IPS-15b (cell line): ENCODE measurements around the gene PIGV.
A peak's percentile ranks its signal among the peaks of the same experiment; 100 is the strongest.

Source experiments
- H3K27me3 ChIP-seq: one replicate; pipeline ENCODE4 v1.6.1; 2013; ENCODE audit warnings: low read length; ENCODE audit not compliant: control insufficient read depth, insufficient read depth
- H3K36me3 ChIP-seq: one replicate; pipeline ENCODE4 v1.6.1; 2013; ENCODE audit warnings: low read length; ENCODE audit not compliant: control insufficient read depth, insufficient read depth
- H3K4me1 ChIP-seq: one replicate; pipeline ENCODE4 v1.6.1; 2013; ENCODE audit warnings: mild to moderate bottlenecking, low read length; ENCODE audit not compliant: control insufficient read depth, insufficient read depth
- H3K4me3 ChIP-seq: one replicate; pipeline ENCODE4 v1.5.1; 2013; ENCODE audit warnings: low read depth, low read length
- H3K9ac ChIP-seq: one replicate; pipeline ENCODE4 v1.6.1; 2013; ENCODE audit warnings: low read depth, mild to moderate bottlenecking, low read length
- H3K9me3 ChIP-seq: one replicate; pipeline ENCODE4 v1.6.1; 2013; ENCODE audit warnings: mild to moderate bottlenecking, low read length; ENCODE audit not compliant: control insufficient read depth, insufficient read depth

Gene PIGV

DNA sequence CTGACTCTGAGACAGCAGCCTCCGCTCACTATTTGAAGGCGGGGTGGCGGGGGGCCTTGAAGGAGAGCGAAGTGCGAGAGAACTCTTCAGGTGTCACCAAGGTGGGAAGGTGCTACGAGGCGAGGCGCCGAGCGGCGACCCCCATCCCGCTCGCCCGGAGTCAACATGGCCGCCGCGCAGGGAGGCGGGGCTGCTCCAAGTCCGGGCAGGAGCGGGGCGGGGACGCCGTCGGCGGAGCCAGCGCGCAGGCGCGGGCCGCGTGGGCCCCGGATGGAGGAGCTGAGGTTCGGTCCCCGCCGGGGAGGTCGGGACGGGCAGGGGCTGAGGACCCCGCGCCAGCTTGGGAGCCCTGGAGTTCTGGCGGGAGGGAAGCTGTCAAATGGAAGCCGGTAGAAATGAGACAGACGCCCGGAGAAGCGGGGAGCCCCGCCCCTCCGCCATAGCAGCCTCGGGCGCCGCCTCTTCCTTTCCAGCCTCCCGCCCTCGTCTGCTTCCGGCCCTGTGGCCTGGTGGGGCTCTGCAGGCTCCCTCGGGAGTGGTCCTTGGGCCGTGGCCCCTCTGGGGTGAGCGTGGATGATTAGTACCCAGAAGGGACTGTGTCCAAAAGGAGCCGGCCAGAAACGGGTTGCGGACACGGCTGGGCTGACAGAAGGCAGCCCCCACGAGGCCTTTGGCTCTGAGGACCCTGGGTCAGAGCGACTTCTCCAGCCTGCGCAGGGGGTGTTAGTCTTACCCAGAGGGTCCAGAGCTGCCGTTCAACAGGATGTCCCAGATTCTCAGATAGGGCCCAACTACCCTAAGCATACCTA, at the start of gene PIGV:
Gene PIGV, plus strand, starts transcription at position 245 of the 809 bp plus-strand sequence. CDS start 2,866 bp downstream, outside the sequence.
- no peaks in the 10 kb centered on the region for H3K27me3 ChIP-seq
- H3K36me3 ChIP-seq: no peaks in the 10 kb centered on the region
- peaks cover 12% of the 10 kb centered on the region for H3K4me1 ChIP-seq
- H3K9ac ChIP-seq: peak within 1 kb of the TSS; percentile 85
- H3K4me3 ChIP-seq: peak within 1 kb of the TSS; percentile 95
- H3K9me3 ChIP-seq: no peaks in the 10 kb centered on the region

GRCh38 chr1:26739329-26739914, 48.3 kb upstream of the PIGV start:
- no peak overlapping the region for H3K9ac ChIP-seq
- H3K27me3 ChIP-seq: no peaks in the 10 kb centered on the region
- no peak overlapping the region for H3K4me3 ChIP-seq
- no peaks in the 10 kb centered on the region for H3K9me3 ChIP-seq
- peaks cover 15% of the 10 kb centered on the region for H3K36me3 ChIP-seq
- no peaks in the 10 kb centered on the region for H3K4me1 ChIP-seq

GRCh38 chr1:26740023-26740634, 47.6 kb upstream of the PIGV start:
- Histone ChIP-seq H3K4me1 (no peaks in the 10 kb centered on the region), H3K27me3 (no peaks in the 10 kb centered on the region)

GRCh38 chr1:26740952-26741351, 46.8 kb upstream of the PIGV start:
- H3K36me3 ChIP-seq: peaks cover 14% of the 10 kb centered on the region

More at GRCh38 chr1:26740023-26740634, 47.6 kb upstream of the PIGV start:
- H3K36me3 ChIP-seq: peaks cover 14% of the 10 kb centered on the region
- H3K9me3 ChIP-seq: no peaks in the 10 kb centered on the region
- H3K4me3 ChIP-seq: no peak overlapping the region
- no peak overlapping the region for H3K9ac ChIP-seq

GRCh38 chr1:26743426-26744059, 44.2 kb upstream of the PIGV start:
- H3K27me3 ChIP-seq: no peaks in the 10 kb centered on the region
- no peak overlapping the region for H3K9ac ChIP-seq
- no peaks in the 10 kb centered on the region for H3K4me1 ChIP-seq
- H3K9me3 ChIP-seq: no peaks in the 10 kb centered on the region
- peaks cover 5% of the 10 kb centered on the region for H3K36me3 ChIP-seq
- H3K4me3 ChIP-seq: no peak overlapping the region

More at GRCh38 chr1:26740952-26741351, 46.8 kb upstream of the PIGV start:
- H3K9ac ChIP-seq: no peak overlapping the region
- no peaks in the 10 kb centered on the region for H3K9me3 ChIP-seq
- no peak overlapping the region for H3K4me3 ChIP-seq
- H3K27me3 ChIP-seq: no peaks in the 10 kb centered on the region
- H3K4me1 ChIP-seq: no peaks in the 10 kb centered on the region

DNA sequence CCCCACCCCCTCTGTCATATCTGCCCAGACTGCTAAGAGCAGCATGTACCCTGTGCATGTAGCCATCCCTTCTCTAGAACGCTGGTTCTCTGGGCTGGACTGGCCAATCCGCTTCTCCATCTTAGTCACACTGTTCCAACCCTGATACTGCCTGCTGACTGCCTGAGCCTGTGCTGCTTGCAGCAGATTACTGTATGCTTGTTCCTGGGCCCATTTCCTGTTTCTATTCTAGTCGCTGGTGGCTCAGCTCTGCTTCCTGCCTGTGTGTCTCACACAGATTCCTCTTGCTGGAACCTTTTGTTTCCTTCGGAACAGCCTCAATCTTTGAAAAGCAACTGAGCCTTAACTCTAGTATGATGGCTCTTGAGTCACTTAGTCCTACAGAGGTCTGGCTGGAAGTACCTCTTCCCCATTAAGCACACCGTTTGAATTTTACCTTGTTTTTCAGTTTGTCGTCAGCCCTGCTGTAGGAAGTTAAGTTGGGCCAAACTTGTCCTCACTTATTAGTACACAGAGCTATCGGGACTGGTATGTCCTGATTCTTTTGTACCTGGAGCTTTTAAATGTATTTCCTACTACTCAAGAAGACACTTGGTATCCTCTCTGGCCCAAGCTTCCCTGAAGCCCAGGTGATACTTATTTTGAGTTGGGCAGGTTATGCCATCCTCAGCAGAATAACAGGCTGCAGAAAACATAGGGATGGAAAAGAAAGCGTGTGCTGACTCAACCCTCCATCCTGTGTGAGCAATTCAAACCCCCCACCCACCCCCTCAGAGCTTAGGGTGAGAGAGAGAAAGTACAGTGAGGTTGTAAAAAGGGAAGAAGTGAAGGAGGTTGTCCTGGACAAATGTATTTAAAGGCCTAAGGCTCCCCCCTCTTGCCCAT, 43.4 kb upstream of the PIGV start:
- no peaks in the 10 kb centered on the region for H3K27me3 ChIP-seq
- H3K9me3 ChIP-seq: no peaks in the 10 kb centered on the region
- no peaks in the 10 kb centered on the region for H3K4me1 ChIP-seq
- no peak overlapping the region for H3K9ac ChIP-seq
- H3K36me3 ChIP-seq: peaks cover 5% of the 10 kb centered on the region
- no peak overlapping the region for H3K4me3 ChIP-seq

- H3K27me3 ChIP-seq: no peaks in the 10 kb centered on the region
- no peaks in the 10 kb centered on the region for H3K9me3 ChIP-seq
- H3K9ac ChIP-seq: no peak overlapping the region
- H3K4me3 ChIP-seq: no peak overlapping the region
- H3K36me3 ChIP-seq: peaks cover 5% of the 10 kb centered on the region
- H3K4me1 ChIP-seq: no peaks in the 10 kb centered on the region
These were observed 42.6 kb upstream of the PIGV start for GRCh38 chr1:26745191-26745590.

- peaks cover 10% of the 10 kb centered on the region for H3K36me3 ChIP-seq
- no peaks in the 10 kb centered on the region for H3K4me1 ChIP-seq
These were observed 40.7 kb upstream of the PIGV start for GRCh38 chr1:26747048-26747447.

GRCh38 chr1:26748351-26748750, 39.4 kb upstream of the PIGV start:
- no peaks in the 10 kb centered on the region for H3K9me3 ChIP-seq
- H3K4me1 ChIP-seq: no peaks in the 10 kb centered on the region
- H3K4me3 ChIP-seq: no peak overlapping the region
- H3K9ac ChIP-seq: no peak overlapping the region
- no peaks in the 10 kb centered on the region for H3K27me3 ChIP-seq
- peaks cover 14% of the 10 kb centered on the region for H3K36me3 ChIP-seq

More at GRCh38 chr1:26747048-26747447, 40.7 kb upstream of the PIGV start:
- Histone ChIP-seq H3K9me3 (no peaks in the 10 kb centered on the region), H3K9ac (no peak overlapping the region), H3K27me3 (no peaks in the 10 kb centered on the region), H3K4me3 (no peak overlapping the region)

GRCh38 chr1:26749458-26749857, 38.3 kb upstream of the PIGV start:
- Histone ChIP-seq H3K27me3 (no peaks in the 10 kb centered on the region), H3K4me3 (no peak overlapping the region), H3K9ac (no peak overlapping the region), H3K9me3 (no peaks in the 10 kb centered on the region), H3K4me1 (no peaks in the 10 kb centered on the region), H3K36me3 (peaks cover 18% of the 10 kb centered on the region)

DNA sequence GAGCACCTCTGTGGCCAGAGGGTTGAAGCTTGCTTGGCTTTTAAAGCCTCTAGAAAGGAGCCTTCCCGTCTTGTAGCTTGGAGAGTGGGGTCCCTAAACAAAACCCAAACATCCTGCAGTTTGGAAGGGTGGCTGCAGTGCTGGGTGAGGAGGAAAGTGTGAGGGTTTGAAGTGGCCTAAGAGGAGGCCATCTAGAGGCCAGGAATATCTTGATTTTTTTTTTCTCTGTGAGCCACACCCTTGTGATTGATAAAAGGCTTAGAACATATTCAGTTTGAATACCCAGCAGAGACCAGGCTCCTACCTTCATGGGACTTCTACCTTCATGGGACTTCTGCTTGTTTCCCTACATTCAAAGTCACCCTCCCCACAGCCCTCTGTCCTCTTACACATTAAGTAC, 37.3 kb upstream of the PIGV start:
- Histone ChIP-seq H3K4me1 (no peaks in the 10 kb centered on the region), H3K27me3 (no peaks in the 10 kb centered on the region), H3K9ac (no peak overlapping the region), H3K36me3 (peaks cover 19% of the 10 kb centered on the region), H3K4me3 (no peak overlapping the region), H3K9me3 (no peaks in the 10 kb centered on the region)
